Activated gamma-delta T cell treated with Interleukin-2 at 50 U/mL for 16 hours (primary cell): ENCODE data around the gene BGN.

Experiments used
- DNase-seq: peaks from one replicate; pipeline ENCODE4 v3.0.0-alpha.2; 2020

Gene BGN

GRCh38 chrX:153509592-153509991 is 14.8 kb downstream of the BGN start:
- DNase-seq = no peak

GRCh38 chrX:153510383-153510782 is 15.6 kb downstream of the BGN start:
- no peak for DNase-seq

DNA sequence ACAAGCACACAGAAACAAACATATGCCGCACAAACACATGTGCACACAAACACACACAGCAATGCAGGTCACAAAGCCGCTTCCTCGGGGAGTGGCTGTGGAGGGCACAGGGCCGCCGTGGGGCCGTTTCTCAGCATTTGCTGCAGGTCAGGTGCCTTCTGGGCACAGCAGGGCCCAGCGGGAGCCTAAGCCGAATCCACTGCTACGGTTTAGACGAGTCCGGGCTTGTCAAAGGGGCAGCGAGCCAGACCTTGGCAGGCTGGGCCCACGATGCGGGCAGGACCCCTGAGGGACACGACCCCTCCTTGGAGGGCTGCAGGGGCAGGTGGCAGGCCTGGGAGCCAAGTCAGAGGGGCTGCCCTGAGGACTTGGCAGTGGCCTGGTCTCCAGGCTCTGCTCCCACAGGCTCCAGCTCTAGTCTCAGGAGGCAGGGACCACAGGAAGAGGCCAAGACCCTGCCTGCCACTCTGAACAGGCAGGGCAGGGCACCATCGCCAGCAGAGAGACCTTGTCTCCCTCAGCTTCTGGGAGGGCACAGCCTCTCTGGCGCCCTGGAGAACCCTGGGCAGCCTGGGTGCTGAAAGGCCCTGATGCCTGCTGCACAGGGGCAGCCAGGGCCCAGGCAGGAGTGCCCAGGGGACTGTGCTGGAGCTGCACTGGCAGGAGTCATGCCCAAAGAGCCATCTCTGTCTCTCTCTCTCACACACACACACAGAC is 17.2 kb downstream of the BGN start:
- no peak for DNase-seq

- no peak for DNase-seq
Observed at GRCh38 chrX:153512501-153512893, 17.7 kb downstream of the BGN start.

DNA sequence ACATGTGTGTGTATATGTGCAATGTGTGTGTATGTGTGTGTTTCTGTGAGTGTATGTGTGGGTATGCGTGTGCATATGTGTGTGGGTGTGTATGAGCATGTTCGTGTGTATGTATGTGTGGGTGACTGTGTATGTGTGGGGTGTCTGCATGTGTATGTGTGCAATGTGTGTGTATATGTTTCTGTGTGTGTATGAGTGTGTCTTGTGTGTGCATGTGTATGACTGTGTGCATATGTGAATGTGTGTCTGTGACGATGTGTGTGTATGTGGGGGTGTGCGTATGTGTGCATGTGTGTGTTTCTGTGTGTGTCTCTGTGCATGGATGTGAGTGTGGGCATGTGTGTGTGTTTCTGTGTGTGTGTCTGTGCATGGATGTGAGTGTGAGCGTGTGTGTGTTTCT is 18.5 kb downstream of the BGN start:
- DNase-seq = no peak

- DNase-seq = no peak
Observed at GRCh38 chrX:153514259-153514658, 19.5 kb downstream of the BGN start.

DNA sequence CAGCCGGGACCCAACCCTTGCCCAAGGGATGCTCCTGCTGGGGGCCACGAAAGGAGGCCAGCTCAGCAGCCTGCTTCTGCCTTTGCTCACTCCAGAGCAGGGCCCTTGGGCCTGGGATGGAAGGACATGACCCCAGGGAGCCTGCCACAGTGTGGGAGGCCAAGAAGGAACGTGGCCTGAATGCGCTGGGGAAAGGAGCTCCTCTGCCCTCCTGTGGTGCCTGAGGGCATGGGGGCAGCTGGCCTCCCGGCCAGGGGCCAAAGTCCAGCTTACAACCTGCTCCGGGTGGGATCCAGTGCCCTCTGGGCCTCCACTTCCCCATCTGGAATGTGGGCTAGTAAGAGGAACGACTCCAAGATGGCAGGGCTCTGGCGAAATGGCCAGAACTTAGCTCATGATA is 20.7 kb downstream of the BGN start:
- DNase-seq = no peak

DNA sequence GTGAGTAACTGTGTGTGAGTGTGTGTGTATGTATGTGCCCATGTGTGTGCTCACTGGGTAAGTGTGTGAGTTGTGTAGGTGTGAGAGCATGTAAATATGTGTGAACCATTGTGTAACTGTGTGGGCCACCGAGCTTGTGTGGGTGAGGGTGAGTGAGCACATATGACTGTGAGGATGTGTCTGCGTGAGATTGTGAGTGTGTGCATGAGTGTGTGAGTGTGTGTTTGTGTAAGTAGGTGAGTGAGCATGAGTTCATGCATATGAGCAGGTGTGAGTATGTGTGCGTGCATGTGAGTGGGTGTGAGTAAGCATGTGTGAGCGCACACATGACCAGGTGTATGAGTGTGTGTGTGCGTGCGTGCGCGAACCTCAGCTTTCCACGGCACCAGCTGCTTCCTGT is 21.3 kb downstream of the BGN start:
- DNase-seq = no peak

DNA sequence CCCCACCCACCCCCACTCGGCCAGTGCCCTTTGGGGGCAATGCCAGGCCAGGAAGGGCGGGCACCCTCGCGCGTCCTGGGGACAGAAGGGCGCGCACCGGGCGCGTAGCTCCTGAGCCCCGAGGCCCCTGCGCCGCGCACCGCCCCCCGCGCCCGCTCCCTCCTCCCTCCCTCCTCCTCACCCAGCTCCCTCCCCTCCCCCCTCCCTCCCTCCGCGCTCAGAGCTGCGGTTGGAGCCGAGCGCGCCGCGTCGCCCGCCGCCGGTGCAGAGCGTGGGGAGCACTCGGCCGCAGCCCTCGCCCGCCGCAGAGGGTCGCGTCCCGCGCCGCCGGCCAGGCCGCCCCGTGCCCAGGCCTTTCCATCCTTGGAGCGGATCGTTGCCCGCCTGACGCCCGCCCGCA is 22.6 kb downstream of the BGN start, which contains the start of gene ATP2B3:
Gene ATP2B3, plus strand, starts transcription at position 220 of the 400 bp plus-strand sequence. CDS start 18,606 bp downstream, outside the sequence.
- DNase-seq = no peak

DNA sequence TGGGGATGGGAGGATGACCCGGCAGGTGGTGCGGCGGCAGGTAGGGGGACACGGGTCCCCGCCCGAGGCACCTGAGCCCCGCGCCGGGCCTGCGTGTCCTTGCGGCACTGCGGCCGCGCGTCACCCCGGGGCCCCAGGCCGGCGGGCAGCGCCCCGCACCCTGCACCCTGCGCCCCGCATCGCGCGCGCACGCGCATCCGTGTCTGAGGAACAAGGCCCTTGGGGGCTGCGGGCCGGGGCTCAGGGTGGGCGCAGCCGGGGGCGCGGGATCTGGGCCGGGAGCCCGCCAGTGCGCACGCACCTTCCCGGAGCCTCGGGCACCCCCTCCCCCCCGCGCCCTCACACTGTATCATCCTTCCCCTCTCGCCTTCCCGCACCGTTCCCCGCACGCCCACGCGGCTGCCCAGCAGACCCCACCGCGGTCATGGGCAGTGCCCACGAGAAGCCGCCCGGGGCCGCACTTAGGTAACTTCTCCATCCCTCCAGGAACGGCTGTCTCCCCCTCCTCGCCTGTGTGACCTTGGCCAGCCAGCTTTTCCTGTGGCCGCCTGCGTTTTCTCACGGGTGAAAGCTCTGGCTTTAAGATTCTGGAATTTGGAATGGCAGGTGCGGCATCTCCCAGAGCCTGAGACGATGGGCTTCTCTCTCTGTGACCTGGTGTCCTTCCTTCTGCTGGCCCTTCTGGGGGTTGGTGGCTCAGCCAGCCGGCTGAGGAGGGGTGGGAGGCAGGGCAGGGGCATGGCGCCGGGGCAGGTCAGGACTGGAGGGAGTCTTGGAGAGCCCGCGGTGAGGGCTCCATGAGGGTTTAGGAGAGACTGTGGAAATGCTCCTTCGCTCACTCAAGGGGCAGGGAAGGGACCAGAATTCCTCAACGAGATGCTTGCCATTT is 23.4 kb downstream of the BGN start:
- DNase-seq = no peak

GRCh38 chrX:153519569-153520286 is 24.9 kb downstream of the BGN start:
- no peak for DNase-seq

- DNase-seq = no peak
Observed at GRCh38 chrX:153520287-153520917, 25.6 kb downstream of the BGN start.

DNA sequence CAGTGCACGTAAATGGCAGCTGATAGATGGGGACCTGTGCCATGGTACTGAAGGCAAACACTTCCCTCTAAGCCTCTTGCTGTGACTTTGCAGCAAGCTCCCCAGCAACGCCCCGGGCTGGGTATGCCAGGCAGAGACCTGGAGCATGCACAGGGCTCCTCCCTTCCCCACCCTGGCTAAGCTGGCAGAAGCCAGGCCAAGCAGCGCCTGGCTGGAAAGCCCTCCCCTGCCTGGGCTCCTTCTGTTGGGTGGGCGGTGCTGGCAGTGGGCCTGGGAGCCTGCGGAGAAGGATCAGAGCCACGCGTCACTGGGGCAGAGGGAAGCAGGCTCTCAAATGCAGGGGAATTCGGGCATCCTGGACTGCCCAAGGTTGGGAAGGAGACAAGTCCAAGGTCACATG is 26.3 kb downstream of the BGN start:
- no peak for DNase-seq

GRCh38 chrX:153522259-153522658 is 27.5 kb downstream of the BGN start:
- no peak for DNase-seq

DNA sequence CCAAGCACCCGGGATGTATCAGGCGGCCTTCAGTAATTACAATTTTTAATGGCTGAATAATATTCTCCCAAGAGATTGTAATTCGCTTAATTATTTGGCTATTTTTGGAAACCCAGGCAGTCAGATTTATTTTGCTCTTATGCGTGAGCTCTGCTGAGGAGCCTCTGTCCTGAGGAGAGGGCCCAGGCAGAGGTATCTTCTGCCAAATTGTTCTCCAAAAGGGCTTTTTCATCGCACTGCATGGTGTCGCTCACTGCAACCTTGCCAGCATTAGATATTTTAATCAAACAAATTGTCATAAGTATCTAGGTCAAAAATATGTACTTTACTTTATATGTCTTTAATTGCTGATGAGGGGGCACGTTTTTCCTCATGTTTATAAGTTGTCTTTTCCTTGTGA is 28.5 kb downstream of the BGN start:
- no peak for DNase-seq

DNA sequence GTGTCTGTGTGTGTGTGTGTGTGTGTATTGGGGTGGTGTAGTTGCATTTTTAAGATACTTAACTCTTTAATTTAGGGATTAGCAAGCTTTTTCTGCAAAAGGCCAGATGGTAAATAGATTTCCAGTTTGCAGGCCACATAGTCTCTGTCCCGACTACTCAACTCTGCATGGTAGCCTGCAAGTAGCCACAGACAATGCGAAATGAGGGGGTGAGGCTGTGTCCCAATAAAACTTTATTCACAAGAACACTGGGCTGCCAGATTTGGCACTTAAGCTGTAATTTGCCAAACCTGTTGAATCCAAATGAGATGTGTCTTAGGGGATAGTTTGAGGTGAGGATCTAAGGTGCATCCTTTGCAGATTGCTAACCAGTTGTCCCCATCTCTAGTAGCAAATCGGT is 29.5 kb downstream of the BGN start:
- DNase-seq = no peak

DNA sequence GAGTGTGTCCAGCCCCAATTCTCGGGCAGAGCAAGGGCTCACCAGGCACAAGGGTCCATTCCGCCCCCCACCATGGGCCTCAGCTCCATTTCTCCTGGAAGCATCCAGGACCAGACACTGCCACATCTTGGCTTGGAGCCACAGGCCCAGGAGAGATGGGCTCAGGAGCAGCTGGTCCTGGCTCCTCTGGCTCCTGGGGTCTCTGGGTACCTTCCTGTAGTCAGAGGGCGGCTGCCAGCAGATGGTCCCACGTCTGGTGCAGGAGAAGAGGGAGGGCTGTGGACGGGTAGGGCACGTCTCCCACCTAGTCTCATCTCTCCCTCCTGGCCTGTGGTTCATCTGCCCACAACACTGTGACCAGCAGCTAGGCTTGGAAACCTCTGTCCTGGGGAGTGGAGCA is 30.7 kb downstream of the BGN start:
- no peak for DNase-seq

DNA sequence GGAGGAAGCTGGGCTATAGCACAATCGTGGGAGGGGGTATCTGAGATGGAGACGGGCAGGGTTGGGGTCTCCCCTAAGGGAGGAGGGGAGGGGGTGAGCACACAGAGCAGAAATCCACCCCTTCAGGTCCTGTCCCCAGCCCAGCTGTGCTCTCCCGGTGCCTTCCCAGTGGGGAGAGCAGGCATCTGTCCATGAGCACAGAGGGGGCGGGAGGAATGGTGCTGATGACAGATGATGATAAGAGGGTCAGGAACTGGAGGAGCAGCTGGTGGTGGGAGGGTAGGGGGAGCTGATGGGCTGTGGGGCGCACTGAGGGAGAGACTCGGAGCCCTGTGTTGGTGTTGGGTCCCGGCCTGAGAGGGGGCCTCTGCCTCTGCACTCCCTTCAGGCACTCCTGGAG is 31.3 kb downstream of the BGN start:
- no peak for DNase-seq

GRCh38 chrX:153526801-153527200 is 32.0 kb downstream of the BGN start:
- DNase-seq = no peak

DNA sequence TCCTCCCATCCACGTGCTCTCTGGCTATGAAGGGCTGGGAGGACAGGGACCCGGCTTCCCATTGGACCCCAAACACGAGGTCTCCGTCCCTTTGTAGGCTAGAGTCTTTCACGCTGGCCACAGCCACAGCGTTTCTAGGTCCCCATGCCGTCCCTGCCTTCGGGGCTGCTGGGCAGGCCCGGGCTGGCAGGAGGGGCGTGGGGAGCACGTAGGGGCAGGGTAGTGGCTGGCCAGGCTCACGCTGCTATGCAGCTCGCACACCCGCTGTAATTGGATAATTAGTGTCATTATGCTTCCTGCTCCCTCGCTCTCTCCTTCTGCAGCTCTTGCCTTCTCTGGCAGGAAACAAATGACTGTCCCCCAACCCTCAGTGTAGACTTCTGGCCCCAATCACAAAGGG is 32.4 kb downstream of the BGN start:
- no peak for DNase-seq

DNA sequence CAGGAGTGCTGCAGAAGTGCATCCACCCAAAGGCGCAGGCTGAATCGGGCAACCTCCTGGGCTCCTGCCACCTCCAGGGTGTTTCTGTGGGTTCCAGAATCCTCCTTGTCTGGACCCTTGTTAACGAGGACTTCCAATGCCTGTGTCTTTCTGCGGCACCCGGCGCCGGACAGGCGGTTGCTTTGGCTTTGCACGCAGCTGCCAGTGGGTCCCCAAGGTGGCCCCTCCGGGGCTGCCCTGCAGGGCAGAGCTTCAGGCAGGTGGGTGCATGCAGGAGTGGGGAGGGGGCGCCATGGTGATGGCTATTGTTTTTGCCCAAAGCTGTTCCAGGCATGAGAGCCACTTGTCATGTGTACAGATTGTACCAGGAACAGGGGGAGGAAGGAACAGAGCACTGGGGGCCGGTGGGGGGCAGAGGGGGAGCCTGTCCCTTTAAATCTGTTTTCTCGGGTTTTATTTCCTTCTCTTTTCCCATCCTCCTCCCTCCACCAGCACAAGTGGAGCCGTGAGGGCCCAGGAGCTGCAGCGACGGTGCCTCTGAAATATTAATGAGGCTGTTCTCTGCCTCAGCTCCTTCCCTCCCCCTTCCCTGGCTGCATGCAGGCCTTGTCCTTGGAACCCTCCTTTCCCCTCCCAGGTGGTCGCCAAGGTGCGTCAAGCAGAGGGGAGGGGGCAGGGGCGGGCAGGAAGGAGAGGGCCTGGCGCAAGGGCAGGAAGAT is 35.8 kb downstream of the BGN start:
- DNase-seq = no peak

DNA sequence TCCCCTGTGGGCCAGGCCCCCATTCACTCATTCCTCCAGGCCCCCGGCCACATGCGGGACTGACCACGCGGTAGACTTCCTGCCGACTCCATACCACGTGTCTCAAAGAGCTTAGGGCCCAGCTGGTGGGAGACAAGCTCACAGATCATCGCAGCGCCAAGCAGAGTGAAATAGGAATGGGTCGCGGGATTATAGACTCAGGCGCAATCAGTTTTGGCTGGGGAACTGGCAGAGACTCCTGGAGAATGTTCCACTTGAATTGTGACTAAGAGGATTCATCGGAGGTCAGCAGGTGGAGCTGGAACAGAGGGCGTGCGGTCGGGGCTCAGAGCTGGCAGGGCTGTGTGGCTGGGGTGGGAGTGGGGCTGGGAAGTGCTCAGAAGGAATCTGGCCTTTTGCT is 38.3 kb downstream of the BGN start:
- no peak for DNase-seq

GRCh38 chrX:153537080-153537479 is 42.3 kb downstream of the BGN start:
- no peak for DNase-seq
